Fibroblast of skin of abdomen (primary cell): Measurements from ENCODE around the gene TP63.

ENCODE experiments used
- DNase-seq: peaks from one replicate; pipeline ENCODE4 v3.0.0-alpha.2; 2013

TP63 gene

DNA sequence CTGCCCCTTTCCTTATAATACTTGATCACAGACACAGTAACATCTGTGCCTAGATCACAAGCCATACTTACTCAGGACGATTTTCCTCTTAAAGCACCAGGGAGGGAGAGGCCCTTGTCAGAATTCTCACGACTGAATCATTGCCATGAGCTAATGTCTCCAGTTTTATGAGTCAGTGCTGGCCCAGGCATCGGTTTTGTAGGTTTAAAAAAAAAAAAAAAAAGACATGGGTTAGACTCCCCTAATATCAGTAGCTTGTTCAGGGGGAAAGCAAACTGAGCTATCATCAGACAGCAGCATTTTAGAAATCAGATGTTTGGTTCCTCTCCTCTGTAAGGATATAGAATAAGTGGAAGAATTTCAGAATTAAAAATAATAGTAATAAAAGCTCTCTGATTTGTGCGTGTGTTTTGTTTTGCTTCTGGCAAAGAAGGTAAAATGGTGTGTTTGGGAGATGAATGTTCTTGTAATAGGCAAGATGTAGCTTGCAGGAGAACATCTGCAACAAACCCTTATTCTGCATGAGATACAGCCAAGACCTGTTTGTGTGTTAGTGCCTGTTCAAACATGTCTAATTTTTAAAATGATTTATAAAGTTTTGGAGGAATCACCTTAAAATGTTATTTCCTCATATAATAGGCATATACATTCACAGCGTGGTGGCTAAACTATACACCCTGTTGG is 193.6 kb downstream of the TP63 start:
- DNase-seq: peak; percentile 91

DNA sequence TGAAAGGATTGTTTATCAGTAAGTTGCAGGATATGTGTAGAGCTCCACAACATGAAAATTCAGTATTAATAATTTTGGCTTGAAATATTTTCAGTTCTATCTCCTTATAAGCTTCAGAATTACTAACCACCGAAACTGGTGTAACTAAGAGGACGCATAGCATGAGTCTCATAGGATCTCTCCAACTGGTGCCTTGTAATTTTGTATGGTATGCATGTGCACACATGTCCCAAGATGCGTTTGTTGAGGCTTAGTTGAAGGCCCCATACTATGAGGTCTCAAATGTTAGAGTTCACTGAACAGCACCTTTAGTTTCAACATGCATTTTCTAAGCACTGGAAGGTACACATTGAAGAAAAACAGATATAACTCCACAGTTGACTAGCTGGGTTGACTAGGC is 195.4 kb downstream of the TP63 start:
- no peak for DNase-seq

DNA sequence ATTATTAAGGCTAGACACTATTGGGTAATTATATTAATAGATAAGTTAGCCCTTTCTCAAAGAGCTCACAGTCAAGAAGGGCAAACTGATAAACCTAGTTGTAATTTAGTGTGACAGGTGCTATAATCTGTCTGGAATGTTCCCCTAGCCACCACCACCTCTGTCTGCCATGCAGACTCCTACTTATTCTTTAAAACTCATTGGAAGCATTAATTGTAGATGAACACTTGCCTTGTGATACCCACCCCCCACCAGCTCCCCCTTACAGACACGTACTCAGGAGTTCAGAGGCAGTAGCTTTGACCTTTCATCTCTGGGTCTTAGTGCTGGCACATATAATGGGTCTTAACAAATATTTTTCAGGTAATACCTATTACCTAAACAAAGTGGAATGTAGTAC is 195.9 kb downstream of the TP63 start:
- no peak for DNase-seq

DNA sequence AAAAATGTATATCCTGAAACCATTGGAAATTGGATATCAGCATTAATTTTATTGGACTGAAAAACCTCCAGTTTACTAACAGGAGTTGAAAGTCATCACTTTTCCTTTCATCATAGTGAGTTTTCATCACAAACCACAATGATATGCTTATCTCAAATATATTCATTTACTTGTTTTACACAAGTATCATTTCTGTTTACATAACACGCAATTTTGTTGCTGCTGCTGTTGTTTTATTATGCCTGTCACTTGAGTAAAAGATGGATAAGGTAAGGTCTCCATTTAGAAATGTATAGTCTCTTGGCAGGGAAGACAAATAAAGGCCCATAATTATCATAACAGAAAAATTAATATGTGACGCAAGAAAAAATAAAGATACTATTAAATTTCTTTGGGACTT is 199.2 kb downstream of the TP63 start:
- DNase-seq: no peak

- no peak for DNase-seq
These were observed 202.1 kb downstream of the TP63 start for GRCh38 chr3:189833266-189833665.

- no peak for DNase-seq
These were observed 202.8 kb downstream of the TP63 start for GRCh38 chr3:189833996-189834395.

DNA sequence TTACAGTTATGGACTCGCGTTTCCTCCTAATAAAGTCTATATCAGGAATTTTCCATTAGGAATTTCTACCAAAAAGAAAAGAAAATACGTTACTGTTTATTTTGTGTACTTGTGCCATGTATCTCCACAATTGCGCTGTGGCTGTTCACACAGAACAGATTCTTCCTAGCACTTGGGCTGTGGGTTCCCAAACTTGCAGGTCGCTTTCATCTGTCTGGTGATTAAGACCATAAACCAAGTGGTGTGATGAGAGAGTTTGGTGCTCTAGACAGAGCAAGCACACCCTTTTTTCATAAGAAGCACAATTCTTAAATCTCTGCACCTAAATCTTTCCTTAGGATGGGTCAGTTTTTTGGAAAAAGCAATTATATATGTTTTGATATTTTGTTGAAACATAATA is 203.3 kb downstream of the TP63 start:
- no peak for DNase-seq

GRCh38 chr3:189836795-189837194 is 205.6 kb downstream of the TP63 start:
- no peak for DNase-seq

- no peak for DNase-seq
These were observed 207.1 kb downstream of the TP63 start for GRCh38 chr3:189838291-189838690.

DNA sequence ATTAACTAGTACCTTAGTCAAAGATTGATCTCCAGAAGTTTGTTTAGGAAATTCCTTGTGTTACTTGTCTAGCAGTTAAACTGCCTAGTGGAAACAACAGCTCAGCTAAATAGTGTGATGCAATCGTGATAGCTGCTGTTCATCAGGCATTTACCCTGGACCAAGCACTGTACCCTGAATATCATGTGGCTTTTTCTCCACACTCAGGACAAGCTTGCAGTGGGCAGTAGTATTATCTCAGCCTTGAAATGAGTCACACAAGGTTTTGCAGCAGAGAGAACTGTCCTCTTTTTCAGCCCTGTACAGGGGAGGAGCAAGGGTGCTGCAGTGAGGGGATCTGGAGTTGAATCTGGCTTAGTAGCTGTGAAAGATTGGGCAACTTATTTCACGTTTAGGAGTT is 208.4 kb downstream of the TP63 start:
- DNase-seq: peak; percentile 67

- peak; percentile 88 for DNase-seq
These were observed 210.4 kb downstream of the TP63 start for GRCh38 chr3:189841473-189842205.

DNA sequence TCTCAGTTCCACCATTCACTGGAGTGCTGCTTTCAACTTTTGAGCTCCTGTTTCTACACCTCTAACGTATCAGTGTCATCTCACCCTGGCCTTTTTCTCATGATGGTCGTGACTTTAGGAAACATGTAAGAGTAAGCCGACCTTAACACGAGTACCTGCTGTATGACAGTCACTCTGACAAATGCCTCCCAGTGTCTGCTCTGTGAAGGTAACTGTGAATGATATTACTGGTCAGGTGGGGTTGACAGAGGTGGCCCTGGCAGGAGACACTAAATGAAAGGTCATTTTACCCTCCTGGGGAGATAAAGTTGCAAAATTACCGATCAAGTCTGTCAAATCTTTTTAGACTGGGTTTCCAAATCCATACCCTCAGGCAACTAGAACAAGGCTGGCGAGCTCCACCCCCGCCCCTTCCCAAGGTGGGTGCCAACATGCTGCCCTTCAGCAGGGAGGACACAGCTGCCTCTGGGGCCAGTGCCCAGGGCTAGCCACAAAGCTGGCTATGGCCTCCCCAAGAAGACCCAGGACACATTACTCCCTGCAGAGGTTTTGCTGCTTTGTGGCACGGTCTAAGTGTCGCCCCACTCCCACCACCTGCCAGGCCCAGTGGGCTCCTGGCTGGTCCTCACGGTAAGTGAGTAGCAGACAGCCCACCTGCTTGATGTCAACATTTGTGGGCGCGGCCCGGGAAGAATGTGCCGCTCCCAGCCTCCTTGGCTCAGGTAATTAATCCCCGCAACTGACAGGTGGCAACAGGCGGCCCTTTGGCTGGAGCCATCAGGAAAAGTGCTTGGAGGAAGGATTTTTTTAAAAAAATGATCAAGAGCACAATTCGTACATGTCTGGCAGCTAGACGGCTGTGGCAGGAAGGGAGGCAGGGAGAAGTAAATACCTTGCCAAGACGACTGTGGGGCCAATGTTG is 211.8 kb downstream of the TP63 start:
- no peak for DNase-seq

GRCh38 chr3:189845069-189845468 is 213.9 kb downstream of the TP63 start:
- DNase-seq: no peak

- DNase-seq: peak; percentile 49
These were observed 217.3 kb downstream of the TP63 start for GRCh38 chr3:189848395-189849040.

DNA sequence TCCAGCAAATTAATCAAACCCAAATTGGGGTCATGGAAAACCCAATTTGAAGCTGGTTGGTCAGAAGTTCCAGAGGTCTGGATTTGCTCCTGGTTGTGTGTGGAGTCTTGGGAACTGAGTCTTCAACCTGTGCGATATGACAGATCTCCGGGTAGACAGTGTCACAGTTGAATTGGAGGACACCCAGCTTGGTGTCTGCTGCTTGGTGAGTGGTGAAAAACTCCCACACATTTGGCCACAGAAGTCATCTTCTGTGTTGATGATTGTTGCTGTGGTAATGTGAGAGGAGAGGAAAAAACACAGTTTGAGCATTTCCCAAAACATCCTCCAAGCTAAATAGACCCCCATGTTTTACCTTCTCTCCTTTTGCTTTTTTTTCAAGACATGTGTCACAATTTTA is 218.1 kb downstream of the TP63 start:
- no peak for DNase-seq

DNA sequence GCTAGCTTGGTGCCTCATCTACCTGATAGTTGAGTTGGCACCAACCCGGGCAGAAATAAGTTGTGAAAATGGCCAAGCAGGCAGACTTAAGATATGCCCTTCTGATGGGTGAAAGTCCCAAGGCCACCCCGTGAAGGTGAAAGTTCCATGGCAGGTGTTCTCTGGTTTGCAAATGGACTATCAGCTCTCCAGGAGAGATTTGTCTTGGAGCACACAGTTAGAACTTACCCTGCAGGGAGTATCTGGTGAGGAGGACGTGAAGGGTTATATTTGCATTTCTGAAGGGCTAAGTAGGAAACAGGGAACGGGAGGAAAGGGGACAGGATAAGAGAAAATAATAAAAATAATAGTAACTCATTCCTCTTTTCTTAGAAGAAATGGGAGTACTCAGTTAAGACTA is 220.5 kb downstream of the TP63 start:
- DNase-seq: no peak

- no peak for DNase-seq
These were observed 222.7 kb downstream of the TP63 start for GRCh38 chr3:189853906-189854305.

DNA sequence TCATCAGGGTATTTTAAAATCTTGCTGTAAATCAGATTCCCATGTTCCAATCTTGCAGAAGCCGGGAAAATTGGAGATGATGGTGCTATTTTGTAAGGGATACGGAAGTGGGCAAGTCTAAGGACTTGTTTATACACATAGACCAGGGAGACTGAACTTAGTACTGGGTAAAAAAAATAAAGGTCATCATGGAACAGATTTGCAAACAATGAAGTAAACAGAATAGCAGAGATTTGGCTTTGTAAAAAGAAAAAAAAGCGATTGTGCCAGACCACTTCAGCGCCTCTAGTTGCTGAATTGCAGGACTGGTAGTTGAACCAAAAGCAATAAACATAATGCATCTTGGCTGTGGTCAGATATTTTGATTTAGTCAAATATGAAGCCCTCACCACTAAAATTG is 229.1 kb downstream of the TP63 start:
- no peak for DNase-seq

- DNase-seq: peak; percentile 70
These were observed 231.3 kb downstream of the TP63 start for GRCh38 chr3:189862385-189862998.

DNA sequence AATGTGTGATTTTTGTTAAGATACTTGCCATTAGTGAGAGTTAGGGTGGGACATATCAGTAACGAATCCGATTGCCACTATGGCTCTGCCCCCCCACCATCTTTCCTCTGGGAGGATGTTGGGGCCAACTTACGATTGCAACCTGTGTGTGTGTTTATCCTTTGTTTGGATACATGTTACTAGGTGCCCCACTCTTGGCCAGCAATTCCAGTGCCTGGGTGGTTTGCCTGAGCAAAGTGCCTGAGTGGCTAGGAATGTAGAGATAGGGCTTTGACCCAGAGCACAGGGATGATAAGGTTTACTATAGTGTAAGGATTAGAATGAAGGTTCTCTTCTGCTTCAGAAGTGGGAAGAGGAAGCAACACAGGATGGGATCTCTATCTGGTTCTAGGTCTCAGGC is 231.8 kb downstream of the TP63 start:
- no peak for DNase-seq

GRCh38 chr3:189868061-189868460 is 236.9 kb downstream of the TP63 start:
- DNase-seq: no peak

DNA sequence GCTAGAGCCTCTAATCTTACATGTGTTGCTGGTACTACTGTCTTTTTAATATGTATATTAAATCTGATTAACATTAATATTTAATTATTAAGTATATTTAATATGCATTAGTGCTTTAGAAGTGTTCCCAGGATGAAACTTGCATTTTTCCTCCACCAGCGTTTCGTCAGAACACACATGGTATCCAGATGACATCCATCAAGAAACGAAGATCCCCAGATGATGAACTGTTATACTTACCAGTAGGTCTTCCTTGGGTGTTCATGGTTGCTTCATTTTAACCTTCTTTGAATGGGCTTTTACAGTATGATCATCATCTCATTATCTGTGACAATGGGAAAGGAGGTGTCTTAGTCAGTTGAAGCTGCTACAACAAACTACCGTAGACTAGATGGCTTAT is 238.0 kb downstream of the TP63 start:
- DNase-seq: peak; percentile 14
